Kidney (tissue), 14 donors: ENCODE results near the gene TJAP1. TPM values are rescaled to one million over a fixed set of nuclear protein-coding genes. Genes with fewer than 3 reads are reported as not detected.
A peak's percentile ranks its signal among the peaks of the same experiment; 100 is the strongest.

ENCODE experiments used
- DNase-seq, 5 donors: peaks; one replicate each; pipeline ENCODE4 v3.0.0-alpha.2; 2013 to 2020
- FAIRE-seq: peaks from 2 replicates; lab custom pipeline; 2012; peaks lifted over from hg19 to GRCh38; lab: Jason Lieb, UNC
- H3K27ac ChIP-seq, 2 donors: one replicate each; pipeline ENCODE4 v1.7.0; 2013; ENCODE audit warnings: low read depth in 2 of 2, low read length in 2 of 2, inconsistent platforms in 1 of 2
- H3K27me3 ChIP-seq: one replicate; pipeline ENCODE4 v1.7.1; 2013; ENCODE audit warnings: low read length, inconsistent platforms; ENCODE audit not compliant: control insufficient read depth, insufficient read depth
- H3K36me3 ChIP-seq, 3 donors: one replicate each; pipeline versions ENCODE4 v1.7.0 to v1.7.1; 2013; ENCODE audit warnings: low read length in 3 of 3, control low read depth in 1 of 3, inconsistent platforms in 1 of 3; ENCODE audit not compliant: insufficient read depth in 3 of 3, control insufficient read depth in 2 of 3
- H3K4me1 ChIP-seq, 3 donors: one replicate each; pipeline versions ENCODE4 v1.7.0 to v1.7.1; 2013; ENCODE audit warnings: low read length in 3 of 3, inconsistent platforms in 1 of 3, low read depth in 1 of 3; ENCODE audit not compliant: control insufficient read depth in 2 of 3, insufficient read depth in 2 of 3
- H3K4me3 ChIP-seq, 3 donors: one replicate each; pipeline versions ENCODE4 v1.7.0 to v1.8.1; 2013; ENCODE audit warnings: low read length in 3 of 3, control low read depth in 1 of 3, inconsistent platforms in 1 of 3
- H3K9ac ChIP-seq, 3 donors: one replicate each; pipeline versions ENCODE4 v1.7.0 to v1.7.1; 2013; ENCODE audit warnings: low read length in 3 of 3, control low read depth in 1 of 3, inconsistent platforms in 1 of 3
- H3K9me3 ChIP-seq, 3 donors: one replicate each; pipeline versions ENCODE4 v1.7.0 to v1.7.1; 2013; ENCODE audit warnings: low read length in 3 of 3, control low read depth in 1 of 3, inconsistent platforms in 1 of 3; ENCODE audit not compliant: control insufficient read depth in 2 of 3, insufficient read depth in 1 of 3
- CTCF ChIP-seq: IDR thresholded peaks from 3 replicates; pipeline ENCODE4 v1.5.1; 2012; ENCODE audit warnings: mild to moderate bottlenecking, moderate library complexity, borderline replicate concordance; ENCODE audit not compliant: insufficient read depth; ENCODE audit errors: extremely low read depth
- intact Hi-C: fragments of 100-400 bp; cut with DNase I; formaldehyde crosslinking; loops from one replicate; pipeline ENCODE4 v1.11.1; 2022
- polyA plus RNA-seq: library from polyadenylated mRNA; stranded (reverse); fragments of 350-450 nt; fragmentation: Illumina TruSeq; extraction: RNeasy Lipid Tissue Mini Kit (QIAGEN cat#74804); gene quantifications from one replicate; pipeline ENCODE4 v1.2.3, GENCODE V29; 2014; ENCODE audit warnings: low read depth, low replicate concordance; ENCODE audit not compliant: insufficient read depth
- total RNA-seq: library from RNA; stranded (reverse); fragmentation: NEBNext Ultra II Directional; extraction: Animal tissue kit (Norgen Biotek cat#: 25700); gene quantifications from one replicate; pipeline ENCODE4 v1.2.1, GENCODE V29; 2021
- donor health status: control.
- donor health status: control.
- donor health status: control.
- donor health status: control.
- donor health status: control.
- donor health status: DM: yes; HTN: yes; CAD: no.
- donor health status: Normal renal cell carcinoma (clear cell type).

The TJAP1 gene
- total and polyA plus RNA-seq, 2 donors from 2014 or later, result 13.6 to 38.5 TPM

- no peak for TF ChIP-seq CTCF
- H3K36me3 ChIP-seq, result peaks cover 10 to 45% (median 41%) of the 10 kb centered on the region in 3 donors
- no peak for FAIRE-seq
- peak overlapping the region; percentile 93 to 98 (median 97) for H3K4me3 ChIP-seq
- no peaks in the 10 kb centered on the region for H3K9me3 ChIP-seq
- H3K27ac ChIP-seq, result no peak overlapping the region
- intact Hi-C loops, result no loop called here
- DNase-seq, result peak in 1 of 5 donors; percentile 22
- peak overlapping the region; percentile 92 to 99 (median 95) for H3K9ac ChIP-seq
- no peaks in the 10 kb centered on the region for H3K27me3 ChIP-seq
- H3K4me1 ChIP-seq, result peaks cover 13 to 16% (median 15%) of the 10 kb centered on the region in 3 donors
These were observed 40.4 kb downstream of the TJAP1 start for GRCh38 chr6:43517505-43518357.

- Histone ChIP-seq H3K27me3 (no peaks in the 10 kb centered on the region), H3K9ac (no peak overlapping the region), H3K4me3 (no peak overlapping the region), H3K9me3 (no peaks in the 10 kb centered on the region), H3K27ac (no peak overlapping the region), H3K36me3 (peaks cover 10 to 51% (median 47%) of the 10 kb centered on the region in 3 donors), H3K4me1 (peaks cover 13 to 16% (median 15%) of the 10 kb centered on the region in 3 donors)
- TF ChIP-seq CTCF, result no peak
- DNase-seq (no peak), FAIRE-seq (no peak)
- intact Hi-C loops, result no loop called here
These were observed 42.7 kb downstream of the TJAP1 start for GRCh38 chr6:43520097-43520496.

GRCh38 chr6:43521836-43522235 is 44.5 kb downstream of the TJAP1 start:
- no peak for DNase-seq
- peaks cover 6% of the 10 kb centered on the region in 3 donors for H3K4me1 ChIP-seq
- H3K27me3 ChIP-seq, result no peaks in the 10 kb centered on the region
- no peaks in the 10 kb centered on the region for H3K9me3 ChIP-seq
- H3K4me3 ChIP-seq, result no peak overlapping the region
- TF ChIP-seq CTCF, result no peak
- peaks cover 11 to 62% (median 58%) of the 10 kb centered on the region in 3 donors for H3K36me3 ChIP-seq
- FAIRE-seq, result no peak
- intact Hi-C loops, result no loop called here
- no peak overlapping the region for H3K9ac ChIP-seq
- no peak overlapping the region for H3K27ac ChIP-seq
